Tibial nerve (tissue), 4 donors: Measurements from ENCODE around the gene SEMA5A.

Experiments
- EP300 ChIP-seq, 2 donors: sonication (generic); formaldehyde crosslinking; IDR thresholded peaks; one replicate each; pipeline ENCODE4 v1.6.1; 2017; ENCODE audit warnings: antibody characterized with exemption in 2 of 2, mild to moderate bottlenecking in 1 of 2
- POLR2A ChIP-seq, 2 donors: fragments of 450-650 bp; IDR thresholded peaks; one replicate each; pipeline ENCODE4 v1.6.1; 2017; ENCODE audit warnings: antibody characterized with exemption in 2 of 2, mild to moderate bottlenecking in 2 of 2, moderate library complexity in 2 of 2
- TF ChIP-seq, protein P1 (sequence below), 5 experiments: fragments of 200-600 bp in 3 of 5; fragments of 450-650 bp in 2 of 5; sonication (generic) in 3 of 5; IDR thresholded peaks; one replicate each; pipeline ENCODE4 v1.5.1; 2016 to 2019; ENCODE audit warnings: antibody characterized with exemption in 5 of 5, mild to moderate bottlenecking in 3 of 5, moderate library complexity in 2 of 5

DNA sequence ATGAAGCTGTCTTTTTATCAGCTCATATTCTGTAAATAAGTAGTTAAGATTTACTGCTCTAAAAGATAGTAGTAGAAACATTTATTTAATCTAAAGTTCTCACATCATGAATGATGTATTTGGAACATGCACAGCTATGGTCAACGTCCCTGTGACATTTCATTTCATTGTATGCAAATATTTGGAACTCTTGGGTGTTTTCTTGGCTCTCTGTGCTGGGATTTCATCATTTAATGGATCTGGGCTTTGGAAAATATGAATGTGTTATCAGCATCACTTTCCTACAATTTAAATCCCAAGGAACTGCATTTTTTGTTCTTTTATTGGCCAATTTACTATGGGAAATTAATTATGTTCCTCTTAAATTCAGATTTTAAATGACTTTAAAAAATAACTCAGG lies 462.9 kb downstream of the SEMA5A start:
- TF ChIP-seq, protein P1, sequence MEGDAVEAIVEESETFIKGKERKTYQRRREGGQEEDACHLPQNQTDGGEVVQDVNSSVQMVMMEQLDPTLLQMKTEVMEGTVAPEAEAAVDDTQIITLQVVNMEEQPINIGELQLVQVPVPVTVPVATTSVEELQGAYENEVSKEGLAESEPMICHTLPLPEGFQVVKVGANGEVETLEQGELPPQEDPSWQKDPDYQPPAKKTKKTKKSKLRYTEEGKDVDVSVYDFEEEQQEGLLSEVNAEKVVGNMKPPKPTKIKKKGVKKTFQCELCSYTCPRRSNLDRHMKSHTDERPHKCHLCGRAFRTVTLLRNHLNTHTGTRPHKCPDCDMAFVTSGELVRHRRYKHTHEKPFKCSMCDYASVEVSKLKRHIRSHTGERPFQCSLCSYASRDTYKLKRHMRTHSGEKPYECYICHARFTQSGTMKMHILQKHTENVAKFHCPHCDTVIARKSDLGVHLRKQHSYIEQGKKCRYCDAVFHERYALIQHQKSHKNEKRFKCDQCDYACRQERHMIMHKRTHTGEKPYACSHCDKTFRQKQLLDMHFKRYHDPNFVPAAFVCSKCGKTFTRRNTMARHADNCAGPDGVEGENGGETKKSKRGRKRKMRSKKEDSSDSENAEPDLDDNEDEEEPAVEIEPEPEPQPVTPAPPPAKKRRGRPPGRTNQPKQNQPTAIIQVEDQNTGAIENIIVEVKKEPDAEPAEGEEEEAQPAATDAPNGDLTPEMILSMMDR (IDR thresholded peaks at IDR 0.05) = no peak
- TF ChIP-seq EP300 (IDR thresholded peaks at IDR 0.05) = no peak
- TF ChIP-seq POLR2A (IDR thresholded peaks at IDR 0.05) = no peak
